ENCODE results near the gene DCD. TPM values are rescaled to one million over a fixed set of nuclear protein-coding genes. Genes with fewer than 3 reads are reported as not detected.
A peak's percentile ranks its signal among the peaks of the same experiment; 100 is the strongest.

Gene DCD
- total and polyA plus RNA-seq, 9 of the 15 experiments (the other 6 are each of a cell fraction or from before 2014, with no cell fraction given), result not detected

- TF ChIP-seq RFX5 (IDR thresholded peaks at IDR 0.05; ENCODE audit: low read depth, low read length) (no peak), ZFP30 (CRISPR knock-in tag; IDR thresholded peaks at IDR 0.05; ENCODE audit: borderline replicate concordance) (no peak)
Measured at GRCh38 chr12:54648265-54648664, at the start of gene DCD (continued).

GRCh38 chr12:54697851-54698250 is 49.7 kb upstream of the DCD start:
- WGBS (ENCODE audit: insufficient coverage, low coverage, missing lambda C conversion rate), result 0% methylated on average over 1 of the region's 1 CpG
- Histone ChIP-seq H3K4me3 (no peak overlapping the region), H4K20me1 (replicated peaks; ENCODE audit: control insufficient read depth, insufficient read depth, low read length) (no peaks in the 10 kb centered on the region), H3K27ac (ENCODE audit: extremely low read depth, low read depth, low read length) (no peak overlapping the region), H3K4me2 (ENCODE audit: insufficient read depth, low read length) (no peak overlapping the region), H3K36me3 (ENCODE audit: control insufficient read depth, insufficient read depth, low read length) (no peaks in the 10 kb centered on the region), H3K9ac (ENCODE audit: insufficient read depth in 1 of 2, low read depth in 2 of 2, low read length in 2 of 2) (peak overlapping the region in 1 of 2 experiments; percentile 74; a peak in 1 of 4 replicates), H3K9me3 (replicated peaks; ENCODE audit: control insufficient read depth, insufficient read depth, low read depth, low read length) (no peaks in the 10 kb centered on the region), H2AFZ (ENCODE audit: low read depth, low read length) (no peak overlapping the region), H3K79me2 (ENCODE audit: control insufficient read depth, insufficient read depth, low read length) (no peaks in the 10 kb centered on the region), H3K27me3 (ENCODE audit: control insufficient read depth in 2 of 2, insufficient read depth in 2 of 2, low read length in 2 of 2) (no peaks in the 10 kb centered on the region; a peak in 1 of 5 replicates), H3K9me1 (ENCODE audit: control insufficient read depth, insufficient read depth, low read length) (no peaks in the 10 kb centered on the region), H3K4me1 (replicated peaks in 1 of 2; ENCODE audit: control insufficient read depth in 2 of 2, insufficient read depth in 2 of 2, low read length in 2 of 2) (no peaks in the 10 kb centered on the region)
- TF ChIP-seq HBP1 (CRISPR knock-in tag; IDR thresholded peaks at IDR 0.05), result no peak
- no peak for TF ChIP-seq ZNF507 (tag; conservative IDR thresholded peaks at IDR 0.05)
- TF ChIP-seq NFE2L1 (tag; IDR thresholded peaks at IDR 0.05; ENCODE audit: borderline replicate concordance, low read depth), result no peak
- TF ChIP-seq PTTG1 (tag; IDR thresholded peaks at IDR 0.05; ENCODE audit: low read depth), result no peak
- no peak for TF ChIP-seq RNF2 (IDR thresholded peaks at IDR 0.05)
- no peak for TF ChIP-seq E2F4 (CRISPR knock-in tag; IDR thresholded peaks at IDR 0.05; ENCODE audit: low read depth)
- no peak for TF ChIP-seq PCBP2 (IDR thresholded peaks at IDR 0.05; ENCODE audit: low read depth, low read length, poor library complexity, severe bottlenecking)
- no peak for TF ChIP-seq MEF2D (tag; conservative IDR thresholded peaks at IDR 0.05; ENCODE audit: low read depth)
- no peak for TF ChIP-seq E2F5 (CRISPR knock-in tag; IDR thresholded peaks at IDR 0.05)
- TF ChIP-seq HMG20B (CRISPR knock-in tag; IDR thresholded peaks at IDR 0.05), result no peak
- no peak for TF ChIP-seq HEY1 (CRISPR knock-in tag; IDR thresholded peaks at IDR 0.05; ENCODE audit: borderline replicate concordance)
- no peak for TF ChIP-seq MAX (CRISPR knock-in tag; IDR thresholded peaks at IDR 0.05)
- no TSS peak for BruUV-seq (replicated peaks)
- ChIA-PET CTCF (ENCODE audit: low intra/inter-chr PET ratio) (no interaction called here), POLR2A (interaction anchor here (0.6 to 1.0 kb wide), 2 partner anchors 62 to 90 kb away, joined by 3 to 4 read pairs; no protein-coding TSS in a partner anchor)
- in situ Hi-C loops (cut with MboI), result no loop called here
- intact Hi-C loops (cut with micrococcal nuclease), result no loop called here
- ATAC-seq (no peak), FAIRE-seq (peak; percentile 35), DNase-seq (ENCODE audit: extremely low read depth in 1 of 4, low spot score in 3 of 4) (no peak)
